ENCODE measurements around the gene GPATCH2L. TPM values are rescaled to one million over a fixed set of nuclear protein-coding genes. Genes with fewer than 3 reads are reported as not detected.

The GPATCH2L gene
- total RNA-seq, 1 experiment from 2014 or later: 76.7 TPM

DNA sequence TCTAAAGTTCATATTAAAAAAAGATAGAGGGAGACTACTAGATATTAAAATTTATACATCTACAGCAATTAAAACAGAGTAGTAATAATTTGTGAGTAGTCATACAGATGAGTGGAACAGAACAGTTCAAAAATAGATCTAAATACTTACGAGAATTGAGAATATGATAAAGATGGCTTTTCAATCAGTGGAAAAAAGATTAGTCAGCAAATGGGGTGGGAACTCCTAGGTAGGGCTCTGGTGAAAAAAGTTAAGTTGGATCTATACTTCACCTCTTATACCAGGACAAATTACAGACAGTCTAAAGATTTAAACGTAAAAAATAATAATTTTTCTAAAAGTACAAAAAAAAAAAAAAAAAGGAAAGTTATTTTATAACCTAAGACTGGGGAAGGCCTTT is 66.9 kb downstream of the GPATCH2L start:
- H3K4me3 Mint-ChIP-seq: no peak overlapping the region
- Histone ChIP-seq H3K27ac (ENCODE audit: insufficient read length, low read depth, low read length) (no peak overlapping the region), H4K8ac (replicated peaks; ENCODE audit: insufficient read length, low read depth, low read length) (no peak overlapping the region), H3T11ph (ENCODE audit: low read length) (no peak overlapping the region), H3K79me2 (ENCODE audit: insufficient read depth, low read length) (no peaks in the 10 kb centered on the region), H3K4ac (ENCODE audit: low read depth, low read length) (no peak overlapping the region), H3K18ac (ENCODE audit: insufficient read length, low read depth, low read length) (no peak overlapping the region), H2BK5ac (ENCODE audit: insufficient read length, low read length) (no peak overlapping the region), H4K5ac (ENCODE audit: insufficient read length, low read depth, low read length) (no peak overlapping the region), H3K79me1 (ENCODE audit: insufficient read depth, low read depth, low read length, poor library complexity, severe bottlenecking) (no peaks in the 10 kb centered on the region), H3K4me1 (ENCODE audit: insufficient read depth, low read length) (no peaks in the 10 kb centered on the region), H3K56ac (ENCODE audit: insufficient read length, low read depth, low read length) (no peak overlapping the region), H3K9me3 (ENCODE audit: control insufficient read depth, low read depth, low read length) (no peaks in the 10 kb centered on the region), H2BK120ac (ENCODE audit: low read depth, low read length, poor library complexity, severe bottlenecking) (no peak overlapping the region), H4K91ac (ENCODE audit: insufficient read length, low read depth, low read length) (no peak overlapping the region), H2BK15ac (ENCODE audit: low read depth, low read length) (no peak overlapping the region), H4K20me1 (ENCODE audit: control insufficient read depth, insufficient read depth, insufficient read length) (no peaks in the 10 kb centered on the region), H3K23me2 (ENCODE audit: insufficient read length, low read depth, low read length, poor library complexity, severe bottlenecking) (no peaks in the 10 kb centered on the region), H2BK12ac (ENCODE audit: insufficient read length, low read depth, low read length) (no peak overlapping the region), H3K4me2 (ENCODE audit: insufficient read depth, insufficient read length, low read length) (no peak overlapping the region), H3K14ac (ENCODE audit: insufficient read depth, low read length) (no peak overlapping the region), H3K23ac (ENCODE audit: insufficient read length, low read depth, low read length) (no peak overlapping the region), H2AFZ (ENCODE audit: low read length) (no peak overlapping the region), H3K27me3 (ENCODE audit: insufficient read depth, low read length) (no peaks in the 10 kb centered on the region), H3K9ac (ENCODE audit: extremely low read depth, insufficient read length, low read length) (no peak overlapping the region), H2AK5ac (ENCODE audit: insufficient read length, low read length) (no peak overlapping the region), H2BK20ac (ENCODE audit: low read depth, low read length, poor library complexity, severe bottlenecking) (no peak overlapping the region)
- H3K27ac Mint-ChIP-seq: no peak overlapping the region
- peaks cover 0 to 10% (median 3%) of the 10 kb centered on the region in 3 experiments; a peak in 3 of 7 replicates for H3K36me3 Mint-ChIP-seq (ENCODE audit: insufficient read depth in 1 of 3, low read depth in 3 of 3)
- no CpG with 5 or more reads among the region's 2 CpGs for WGBS (ENCODE audit: extremely low coverage, insufficient read length, low lambda C conversion rate)
- H3K4me1 Mint-ChIP-seq: no peaks in the 10 kb centered on the region
- H3K9me3 Mint-ChIP-seq: peaks cover 5 to 14% of the 10 kb centered on the region in 2 experiments; a peak in 3 of 5 replicates
- peaks cover 1% of the 10 kb centered on the region for H3K27me3 Mint-ChIP-seq (ENCODE audit: low read depth)
- TF ChIP-seq, protein P1, sequence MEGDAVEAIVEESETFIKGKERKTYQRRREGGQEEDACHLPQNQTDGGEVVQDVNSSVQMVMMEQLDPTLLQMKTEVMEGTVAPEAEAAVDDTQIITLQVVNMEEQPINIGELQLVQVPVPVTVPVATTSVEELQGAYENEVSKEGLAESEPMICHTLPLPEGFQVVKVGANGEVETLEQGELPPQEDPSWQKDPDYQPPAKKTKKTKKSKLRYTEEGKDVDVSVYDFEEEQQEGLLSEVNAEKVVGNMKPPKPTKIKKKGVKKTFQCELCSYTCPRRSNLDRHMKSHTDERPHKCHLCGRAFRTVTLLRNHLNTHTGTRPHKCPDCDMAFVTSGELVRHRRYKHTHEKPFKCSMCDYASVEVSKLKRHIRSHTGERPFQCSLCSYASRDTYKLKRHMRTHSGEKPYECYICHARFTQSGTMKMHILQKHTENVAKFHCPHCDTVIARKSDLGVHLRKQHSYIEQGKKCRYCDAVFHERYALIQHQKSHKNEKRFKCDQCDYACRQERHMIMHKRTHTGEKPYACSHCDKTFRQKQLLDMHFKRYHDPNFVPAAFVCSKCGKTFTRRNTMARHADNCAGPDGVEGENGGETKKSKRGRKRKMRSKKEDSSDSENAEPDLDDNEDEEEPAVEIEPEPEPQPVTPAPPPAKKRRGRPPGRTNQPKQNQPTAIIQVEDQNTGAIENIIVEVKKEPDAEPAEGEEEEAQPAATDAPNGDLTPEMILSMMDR (conservative IDR thresholded peaks at IDR 0.05): no peak
- no peak for DNase-seq

Measured in H9 (cell line).